IMR-90 (cell line): ENCODE data around the gene AFAP1L1. TPM values are rescaled to one million over a fixed set of nuclear protein-coding genes. Genes with fewer than 3 reads are reported as not detected.

ENCODE experiments used
- ATAC-seq: fragments of 200-7000 bp; cut with Tn5 transposase; 2 replicates; pipeline ENCODE4 v1.9.1; 2020; ENCODE audit warnings: low read depth, mild to moderate bottlenecking, moderate library complexity
- BruUV-seq: library from RNA; stranded (reverse); fragments of 400-500 nt; replicated peaks from 2 replicates; lab custom pipeline; 2021; lab: Mats Ljungman, UMichigan
- CTCF ChIA-PET: fragments of 300-600 bp; formaldehyde crosslinking; extraction: SDS; loops from one replicate; lab custom pipeline; 2021; ENCODE audit warnings: antibody characterized with exemption; lab: Yijun Ruan, JAX
- POLR2A ChIA-PET: fragments of 300-600 bp; sonication (Branson Sonifier 250); formaldehyde crosslinking; loops from one replicate; lab custom pipeline; 2022; ENCODE audit warnings: antibody characterized with exemption; ENCODE audit not compliant: unreplicated experiment; lab: Charles Lee
- DNase-seq: peaks from one replicate; pipeline ENCODE4 v3.0.0; 2013
- H2AFZ ChIP-seq: replicated peaks from 2 replicates; pipeline ENCODE3; 2013; ENCODE audit warnings: low read length, mild to moderate bottlenecking; ENCODE audit not compliant: poor library complexity
- H2AK5ac ChIP-seq: 2 replicates; pipeline ENCODE4 v1.6.1; 2013; ENCODE audit warnings: low read depth, low read length, inconsistent platforms
- H2AK9ac ChIP-seq: replicated peaks from 2 replicates; pipeline ENCODE3; 2013; ENCODE audit warnings: mild to moderate bottlenecking, low read depth, low read length, moderate library complexity; ENCODE audit not compliant: poor library complexity
- H2BK120ac ChIP-seq: 2 replicates; pipeline ENCODE4 v1.6.1; 2013; ENCODE audit warnings: low read depth, low read length, inconsistent platforms
- H2BK15ac ChIP-seq: 3 replicates; pipeline ENCODE4 v1.6.1; 2013; ENCODE audit warnings: low read depth, low read length, inconsistent platforms
- H2BK20ac ChIP-seq: 2 replicates; pipeline ENCODE4 v1.6.1; 2013; ENCODE audit warnings: low read depth, mild to moderate bottlenecking, inconsistent platforms, low read length, moderate library complexity
- H2BK5ac ChIP-seq: 2 replicates; pipeline ENCODE4 v1.6.1; 2013; ENCODE audit warnings: mild to moderate bottlenecking, low read depth, low read length, inconsistent platforms; ENCODE audit not compliant: poor library complexity, severe bottlenecking
- H3K14ac ChIP-seq: replicated peaks from 2 replicates; pipeline ENCODE4 v1.6.1; 2013; ENCODE audit warnings: low read depth, low read length, inconsistent platforms
- H3K18ac ChIP-seq: 2 replicates; pipeline ENCODE4 v1.6.1; 2013; ENCODE audit warnings: low read depth, low read length, control low read depth
- H3K23ac ChIP-seq: 2 replicates; pipeline ENCODE4 v1.6.1; 2013; ENCODE audit warnings: low read depth, low read length, inconsistent platforms
- H3K27ac ChIP-seq: 2 replicates; pipeline ENCODE4 v1.5.1; 2013; ENCODE audit warnings: mild to moderate bottlenecking, control low read depth, low read length; ENCODE audit not compliant: insufficient read depth
- H3K27me3 ChIP-seq: 2 replicates; pipeline ENCODE4 v1.6.1; 2013; ENCODE audit warnings: low read length; ENCODE audit not compliant: control insufficient read depth, insufficient read depth
- H3K36me3 ChIP-seq: 2 replicates; pipeline ENCODE4 v1.6.1; 2013; ENCODE audit warnings: low read length, mixed read lengths; ENCODE audit not compliant: control insufficient read depth, insufficient read depth
- H3K4ac ChIP-seq: 2 replicates; pipeline ENCODE4 v1.6.1; 2013; ENCODE audit warnings: low read depth, low read length, inconsistent platforms
- H3K4me1 ChIP-seq: 2 replicates; pipeline ENCODE4 v1.6.1; 2013; ENCODE audit warnings: low read length, mixed read lengths; ENCODE audit not compliant: control insufficient read depth, insufficient read depth
- H3K4me2 ChIP-seq: 2 replicates; pipeline ENCODE4 v1.6.1; 2013; ENCODE audit warnings: low read depth, mild to moderate bottlenecking, control low read depth, low read length, moderate library complexity
- H3K4me3 ChIP-seq: 2 replicates; pipeline ENCODE4 v1.5.1; 2013; ENCODE audit warnings: low read depth, mild to moderate bottlenecking, control low read depth, low read length, moderate library complexity; ENCODE audit not compliant: insufficient read depth
- H3K56ac ChIP-seq: 2 replicates; pipeline ENCODE4 v1.6.1; 2013; ENCODE audit warnings: low read length, inconsistent platforms; ENCODE audit not compliant: insufficient read depth; ENCODE audit errors: extremely low read depth
- H3K79me1 ChIP-seq, 2 experiments: 2 replicates each; pipeline ENCODE4 v1.6.1; 2013; ENCODE audit warnings: low read length in 2 of 2, inconsistent platforms in 1 of 2, low read depth in 1 of 2
- H3K9ac ChIP-seq: 2 replicates; pipeline ENCODE4 v1.6.1; 2013; ENCODE audit warnings: low read depth, low read length, control low read depth
- H3K9me1 ChIP-seq: 2 replicates; pipeline ENCODE4 v1.6.1; 2013; ENCODE audit warnings: low read length, inconsistent platforms; ENCODE audit not compliant: insufficient read depth
- H3K9me3 ChIP-seq: 2 replicates; pipeline ENCODE4 v1.6.1; 2013; ENCODE audit warnings: low read length; ENCODE audit not compliant: control insufficient read depth, insufficient read depth
- H4K20me1 ChIP-seq: 2 replicates; pipeline ENCODE4 v1.6.1; 2013; ENCODE audit warnings: low read length, inconsistent platforms; ENCODE audit not compliant: insufficient read depth
- H4K5ac ChIP-seq: 2 replicates; pipeline ENCODE4 v1.6.1; 2013; ENCODE audit warnings: mild to moderate bottlenecking, low read depth, low read length, control low read depth
- H4K8ac ChIP-seq, 2 experiments: 2 replicates each; pipeline ENCODE4 v1.6.1; 2013; ENCODE audit warnings: low read depth in 2 of 2, low read length in 2 of 2, control low read depth in 1 of 2, inconsistent platforms in 1 of 2
- H4K91ac ChIP-seq: 2 replicates; pipeline ENCODE4 v1.6.1; 2013; ENCODE audit warnings: low read depth, low read length, inconsistent platforms; ENCODE audit not compliant: insufficient read depth
- CHD1 ChIP-seq: IDR thresholded peaks from 2 replicates; pipeline ENCODE4 v1.6.1; 2012; ENCODE audit warnings: low read depth, low read length, improper control_type of control experiment
- CTCF ChIP-seq: conservative IDR thresholded peaks from 2 replicates; pipeline ENCODE4 v1.5.1; 2012; ENCODE audit warnings: mild to moderate bottlenecking, low read depth, low read length, improper control_type of control experiment
- MXI1 ChIP-seq: IDR thresholded peaks from 2 replicates; pipeline ENCODE4 v1.6.1; 2012; ENCODE audit warnings: low read depth, mild to moderate bottlenecking, low read length, moderate library complexity, borderline replicate concordance
- RCOR1 ChIP-seq: IDR thresholded peaks from 2 replicates; pipeline ENCODE4 v1.6.1; 2012; ENCODE audit warnings: mild to moderate bottlenecking, low read length, improper control_type of control experiment; ENCODE audit not compliant: insufficient replicate concordance
- WGBS, 2 experiments: methylation state at CpG; one replicate each; pipeline versions ENCODE4 v1.1.5 to v1.1.7; 2013; ENCODE audit warnings: missing lambda C conversion rate in 2 of 2; ENCODE audit not compliant: insufficient read length in 1 of 2; ENCODE audit errors: extremely low coverage in 2 of 2; 5-methylcytosine and 5-hydroxymethylcytosine counted together
- dilution Hi-C: fragments of 300-500 bp; cut with HindIII; formaldehyde crosslinking; loops from one replicate; pipeline ENCODE4 v1.14.3; 2018; ENCODE audit warnings: low sequenced_read_pairs; ENCODE audit not compliant: unreplicated experiment
- in situ Hi-C: fragments of 300-500 bp; cut with MboI; formaldehyde crosslinking; loops from 3 replicates; pipeline ENCODE4 v1.14.3; 2019; ENCODE audit warnings: low sequenced_read_pairs, inconsistent platforms, mixed read lengths
- intact Hi-C: fragments of 100-400 bp; cut with micrococcal nuclease; formaldehyde crosslinking; loops from 2 replicates; pipeline ENCODE4 v1.10.0; 2022
- polyA plus RNA-seq, 3 experiments: library from polyadenylated mRNA; depleted of rRNA; stranded (reverse); fragments of >200 nt; gene quantifications; 2 replicates each; pipeline ENCODE4 v1.2.3, GENCODE V29; 2012; ENCODE audit warnings: low replicate concordance in 1 of 3
- total RNA-seq: library from RNA; depleted of rRNA; stranded (reverse); fragments of >200 nt; gene quantifications from 2 replicates; pipeline ENCODE4 v1.2.3, GENCODE V29; 2012

Gene AFAP1L1
- total and polyA plus RNA-seq, 2 of the 4 experiments (the other 2 are of a cell fraction) = 3.3 to 5.7 TPM

- Histone ChIP-seq H3K56ac (no peak overlapping the region; the same call in 1 of the 2 replicates), H4K5ac (no peak overlapping the region), H3K23ac (no peak overlapping the region), H3K4me2 (no peak overlapping the region), H4K91ac (peak overlapping the region; percentile 55), H3K79me1 (peaks cover 0 to 16% of the 10 kb centered on the region in 2 experiments; a peak in 2 of 4 replicates), H2BK5ac (peak overlapping the region; percentile 82), H3K4me1 (peaks cover 13% of the 10 kb centered on the region), H2AK9ac (no peak overlapping the region), H3K14ac (peak overlapping the region; percentile 34; the same call in 1 of the 2 replicates), H4K8ac (peak overlapping the region; percentile 49 to 76; a peak in 2 of 4 replicates), H4K20me1 (peaks cover 5% of the 10 kb centered on the region; the same call in 1 of the 2 replicates), H2AK5ac (0 out of 2 replicates have a peak overlapping the region, but pooled peaks have one; percentile 21), H3K9me1 (peaks cover 28% of the 10 kb centered on the region), H3K4ac (peak overlapping the region; percentile 76), H3K9me3 (no peaks in the 10 kb centered on the region), H2BK120ac (peak overlapping the region; percentile 77), H3K36me3 (peaks cover 11% of the 10 kb centered on the region; the same call in 1 of the 2 replicates), H3K9ac (no peak overlapping the region), H3K27me3 (no peaks in the 10 kb centered on the region), H2BK15ac (no peak overlapping the region), H2BK20ac (peak overlapping the region; percentile 61), H2AFZ (no peak overlapping the region), H3K4me3 (no peak overlapping the region), H3K27ac (no peak overlapping the region), H3K18ac (peak overlapping the region; percentile 46; the same call in 1 of the 2 replicates)
- dilution Hi-C loops = no loop called here
- WGBS, 2 experiments = no CpG with 5 or more reads among the region's 1 CpG
- ChIA-PET CTCF (interaction anchor here (0.7 kb wide), 2 partner anchors 13 to 497 kb away, joined by 3 to 5 read pairs; no protein-coding TSS in a partner anchor), POLR2A (no interaction called here)
- TF ChIP-seq RCOR1 = no peak
- no peak for TF ChIP-seq CTCF
- TF ChIP-seq MXI1 = no peak
- no peak for TF ChIP-seq CHD1
- no peak for ATAC-seq
- no TSS peak for BruUV-seq
- in situ Hi-C loops = no loop called here
- intact Hi-C loops = no loop called here
- DNase-seq = no peak
Observed at GRCh38 chr5:149257131-149257530, 14.5 kb upstream of the AFAP1L1 start.
